D721Med (cell line): ENCODE data around the gene IL36A.

Experiments
- DNase-seq: peaks from one replicate; pipeline ENCODE4 v3.0.0; 2011; ENCODE audit warnings: low spot score; ENCODE audit not compliant: insufficient read length
- FAIRE-seq: peaks from 2 replicates; lab custom pipeline; 2011; peaks lifted over from hg19 to GRCh38; lab: Jason Lieb, UNC
- CTCF ChIP-seq: IDR thresholded peaks from 2 replicates; pipeline ENCODE4 v1.5.1; 2012; ENCODE audit warnings: mild to moderate bottlenecking, control low read depth; ENCODE audit not compliant: insufficient read depth; ENCODE audit errors: missing control alignments

IL36A gene

GRCh38 chr2:113014067-113014466 lies 8.8 kb downstream of the IL36A start:
- FAIRE-seq (no peak), DNase-seq (no peak)
- TF ChIP-seq CTCF, result no peak

- TF ChIP-seq CTCF, result no peak
- FAIRE-seq (no peak), DNase-seq (no peak)
These were observed 9.8 kb downstream of the IL36A start for GRCh38 chr2:113015042-113015441.

GRCh38 chr2:113015655-113016054 lies 10.4 kb downstream of the IL36A start:
- DNase-seq, result no peak
- no peak for TF ChIP-seq CTCF
- no peak for FAIRE-seq

- no peak for TF ChIP-seq CTCF
- FAIRE-seq (no peak), DNase-seq (no peak)
These were observed 13.2 kb downstream of the IL36A start for GRCh38 chr2:113018509-113018908.

- DNase-seq (no peak), FAIRE-seq (no peak)
- no peak for TF ChIP-seq CTCF
These were observed 16.1 kb downstream of the IL36A start for GRCh38 chr2:113021312-113021711.

GRCh38 chr2:113024764-113025163 lies 19.5 kb downstream of the IL36A start:
- no peak for TF ChIP-seq CTCF
- DNase-seq (no peak), FAIRE-seq (no peak)

GRCh38 chr2:113025737-113026136 lies 20.5 kb downstream of the IL36A start:
- FAIRE-seq (no peak), DNase-seq (no peak)
- no peak for TF ChIP-seq CTCF
